Measurements from ENCODE around the gene MTFR1L. TPM values are rescaled to one million over a fixed set of nuclear protein-coding genes. Genes with fewer than 3 reads are reported as not detected.
A peak's percentile ranks its signal among the peaks of the same experiment; 100 is the strongest.

Gene MTFR1L
- total RNA-seq, 1 experiment from 2014 or later, result 26.2 TPM

GRCh38 chr1:25861316-25862286 lies 41.8 kb downstream of the MTFR1L start:
- Histone ChIP-seq H3K4me3 (ENCODE audit: low read depth, low read length) (no peak overlapping the region), H3K9me3 (no peaks in the 10 kb centered on the region; the same call in 1 of the 2 replicates), H3K4me1 (peaks cover 6% of the 10 kb centered on the region; the same call in 1 of the 2 replicates), H3K27me3 (replicated peaks; ENCODE audit: control insufficient read depth, insufficient read depth, low read length) (no peaks in the 10 kb centered on the region), H3K36me3 (ENCODE audit: control insufficient read depth, insufficient read depth, low read length) (peaks cover 2% of the 10 kb centered on the region; the same call in 1 of the 2 replicates)
- peaks cover 10% of the 10 kb centered on the region for H3K4me1 Mint-ChIP-seq (ENCODE audit: low read depth, unreplicated experiment)
- no peaks in the 10 kb centered on the region for H3K9me3 Mint-ChIP-seq (ENCODE audit: unreplicated experiment)
- DNase-seq, result peak in 1 of 2 experiments; percentile 9
- H3K4me3 Mint-ChIP-seq (ENCODE audit: unreplicated experiment), result peak overlapping the region; percentile 12
- POLR2A ChIA-PET, result no interaction called here
- H3K36me3 Mint-ChIP-seq (ENCODE audit: insufficient read depth, unreplicated experiment), result peaks cover 33% of the 10 kb centered on the region
- intact Hi-C loops (cut with micrococcal nuclease; ENCODE audit: unreplicated experiment), result no loop called here
- no peak overlapping the region for H3K27ac Mint-ChIP-seq (ENCODE audit: unreplicated experiment)
- CTCF ChIA-PET, result interaction anchor here (0.6 kb wide), 1 partner anchor 14 kb away, joined by 3 read pairs; the partner anchor contains the start of gene PAQR7
- H3K27me3 Mint-ChIP-seq (ENCODE audit: insufficient read depth, unreplicated experiment), result no peaks in the 10 kb centered on the region
- BruUV-seq (replicated peaks), result TSS peak; percentile 21
- no peak for TF ChIP-seq CTCF (IDR thresholded peaks at IDR 0.05; ENCODE audit: insufficient read depth in 1 of 2, low read depth in 1 of 2, low read length in 1 of 2, severe bottlenecking in 1 of 2, unreplicated experiment in 1 of 2)

- H3K4me3 ChIP-seq (ENCODE audit: low read depth, low read length), result no peak overlapping the region
- no peaks in the 10 kb centered on the region for H3K9me3 Mint-ChIP-seq (ENCODE audit: unreplicated experiment)
- peaks cover 16% of the 10 kb centered on the region for H3K4me1 ChIP-seq
- H3K27ac Mint-ChIP-seq (ENCODE audit: unreplicated experiment), result no peak overlapping the region
- intact Hi-C loops (cut with micrococcal nuclease; ENCODE audit: unreplicated experiment), result no loop called here
- BruUV-seq (replicated peaks), result no TSS peak
- peaks cover 2% of the 10 kb centered on the region; the same call in 1 of the 2 replicates for H3K36me3 ChIP-seq (ENCODE audit: control insufficient read depth, insufficient read depth, low read length)
- H3K9me3 ChIP-seq, result no peaks in the 10 kb centered on the region; the same call in 1 of the 2 replicates
- H3K27me3 ChIP-seq (replicated peaks; ENCODE audit: control insufficient read depth, insufficient read depth, low read length), result no peaks in the 10 kb centered on the region
- TF ChIP-seq CTCF (IDR thresholded peaks at IDR 0.05; ENCODE audit: insufficient read depth in 1 of 2, low read depth in 1 of 2, low read length in 1 of 2, severe bottlenecking in 1 of 2, unreplicated experiment in 1 of 2), result no peak
- no peaks in the 10 kb centered on the region for H3K27me3 Mint-ChIP-seq (ENCODE audit: insufficient read depth, unreplicated experiment)
- H3K4me1 Mint-ChIP-seq (ENCODE audit: low read depth, unreplicated experiment), result peaks cover 7% of the 10 kb centered on the region
- peaks cover 41% of the 10 kb centered on the region for H3K36me3 Mint-ChIP-seq (ENCODE audit: insufficient read depth, unreplicated experiment)
- POLR2A ChIA-PET, result no interaction called here
- CTCF ChIA-PET, result no interaction called here
- H3K4me3 Mint-ChIP-seq (ENCODE audit: unreplicated experiment), result no peak overlapping the region
- DNase-seq, result no peak
Measured at GRCh38 chr1:25862785-25863485, 43.2 kb downstream of the MTFR1L start.

- no peaks in the 10 kb centered on the region for H3K9me3 Mint-ChIP-seq (ENCODE audit: unreplicated experiment)
- BruUV-seq (replicated peaks), result no TSS peak
- no peaks in the 10 kb centered on the region; the same call in 1 of the 2 replicates for H3K9me3 ChIP-seq
- peaks cover 7% of the 10 kb centered on the region for H3K4me1 Mint-ChIP-seq (ENCODE audit: low read depth, unreplicated experiment)
- intact Hi-C loops (cut with micrococcal nuclease; ENCODE audit: unreplicated experiment), result no loop called here
- no peak overlapping the region for H3K4me3 ChIP-seq (ENCODE audit: low read depth, low read length)
- ChIA-PET POLR2A (no interaction called here), CTCF (no interaction called here)
- peaks cover 20% of the 10 kb centered on the region for H3K4me1 ChIP-seq
- H3K27me3 ChIP-seq (replicated peaks; ENCODE audit: control insufficient read depth, insufficient read depth, low read length), result no peaks in the 10 kb centered on the region
- peaks cover 43% of the 10 kb centered on the region for H3K36me3 Mint-ChIP-seq (ENCODE audit: insufficient read depth, unreplicated experiment)
- no peak for DNase-seq
- peak overlapping the region; percentile 23 for H3K27ac Mint-ChIP-seq (ENCODE audit: unreplicated experiment)
- no peak for TF ChIP-seq CTCF (IDR thresholded peaks at IDR 0.05; ENCODE audit: insufficient read depth in 1 of 2, low read depth in 1 of 2, low read length in 1 of 2, severe bottlenecking in 1 of 2, unreplicated experiment in 1 of 2)
- no peaks in the 10 kb centered on the region for H3K27me3 Mint-ChIP-seq (ENCODE audit: insufficient read depth, unreplicated experiment)
- H3K36me3 ChIP-seq (ENCODE audit: control insufficient read depth, insufficient read depth, low read length), result peaks cover 2% of the 10 kb centered on the region; the same call in 1 of the 2 replicates
- H3K4me3 Mint-ChIP-seq (ENCODE audit: unreplicated experiment), result no peak overlapping the region
Measured at GRCh38 chr1:25863486-25864262, 43.9 kb downstream of the MTFR1L start.

Measured in Caco-2 (cell line).